Measurements from ENCODE around the gene RACK1. TPM values are rescaled to one million over a fixed set of nuclear protein-coding genes. Genes with fewer than 3 reads are reported as not detected.

RACK1 gene
- total and polyA plus RNA-seq, 2 donors (not counting 3 experiments of a cell fraction or from before 2014, with no cell fraction given) = 1,910 to 5,629 TPM

- ChIA-PET POLR2A (interaction anchor here (2.1 kb wide), 1 partner anchor 15 kb away, joined by 6 read pairs; no protein-coding TSS in a partner anchor), CTCF (interaction anchor here (0.9 to 8.0 kb wide), 3 partner anchors 12 to 19 kb away, joined by 3 to 95 read pairs (median 13); no protein-coding TSS in a partner anchor)
- H3K27ac ChIP-seq (ENCODE audit: insufficient read depth, low read depth, low read length) = no peak overlapping the region
- peaks cover 12% of the 10 kb centered on the region for H3K4me1 ChIP-seq (ENCODE audit: control insufficient read depth, extremely low read depth, insufficient read depth, low read length)
- no peaks in the 10 kb centered on the region for H3K9me1 ChIP-seq (replicated peaks; ENCODE audit: control insufficient read depth, extremely low read depth, insufficient read depth, low read length)
- peak overlapping the region; percentile 26 to 50 (median 36) for H3K4me3 ChIP-seq (replicated peaks in 1 of 3; ENCODE audit: insufficient read depth in 1 of 3, low read depth in 1 of 3, low read length in 3 of 3)
- peak overlapping the region; percentile 51 for H3K4me2 ChIP-seq (ENCODE audit: insufficient read depth, low read length)
- H3K9ac ChIP-seq (replicated peaks; ENCODE audit: extremely low read depth, insufficient read depth, low read length) = no peak overlapping the region
- peaks cover 0 to 2% of the 10 kb centered on the region in 2 experiments for H3K27me3 ChIP-seq (ENCODE audit: control insufficient read depth in 2 of 2, insufficient read depth in 2 of 2, low read length in 2 of 2)
- H3K36me3 ChIP-seq (ENCODE audit: control insufficient read depth in 2 of 2, extremely low read depth in 1 of 2, insufficient read depth in 2 of 2, low read length in 2 of 2) = no peaks in the 10 kb centered on the region
- intact Hi-C loops (cut with micrococcal nuclease) (loop anchor here (10.0 kb wide), 1 partner anchor 1649 kb away; the partner anchor contains the start of gene RUFY1), dilution Hi-C loops (cut with MboI; ENCODE audit: extremely low pct_ligation_motif_present, low sequenced_read_pairs) (no loop called here)
- H3K9me3 ChIP-seq (replicated peaks; ENCODE audit: control insufficient read depth, insufficient read depth, low read length) = no peaks in the 10 kb centered on the region
- BruUV-seq (replicated peaks) = no TSS peak
- TF ChIP-seq MYC (IDR thresholded peaks at IDR 0.05; ENCODE audit: low read depth, low read length) (no peak), JUN (IDR thresholded peaks at IDR 0.05; ENCODE audit: borderline replicate concordance, insufficient read depth, insufficient read length, low read depth) (no peak), POLR2AphosphoS5 (IDR thresholded peaks at IDR 0.05; ENCODE audit: insufficient read depth, low read depth, low read length) (no peak), POLR2A (IDR thresholded peaks at IDR 0.05; ENCODE audit: low read depth, low read length) (no peak), MAX (IDR thresholded peaks at IDR 0.05; ENCODE audit: insufficient read depth, insufficient read length) (no peak), FOS (IDR thresholded peaks at IDR 0.05; ENCODE audit: borderline replicate concordance, insufficient read depth, low read length) (no peak), EZH2 (IDR thresholded peaks at IDR 0.05; ENCODE audit: borderline replicate concordance, low read depth, low read length, severe bottlenecking) (no peak), CTCF (IDR thresholded peaks at IDR 0.05; ENCODE audit: extremely low read depth in 1 of 2, insufficient read depth in 1 of 2, low read depth in 1 of 2, low read length in 2 of 2) (no peak), GATA2 (IDR thresholded peaks at IDR 0.05; ENCODE audit: insufficient read depth, insufficient read length, low read depth, low read length) (no peak)
- no peaks in the 10 kb centered on the region for H4K20me1 ChIP-seq (replicated peaks; ENCODE audit: control insufficient read depth, extremely low read depth, insufficient read depth, low read length)
- peak overlapping the region; percentile 87 for H2AFZ ChIP-seq (ENCODE audit: low read depth, low read length)
- no peaks in the 10 kb centered on the region for H3K79me2 ChIP-seq (ENCODE audit: control insufficient read depth, insufficient read depth, low read length)
- DNase-seq (ENCODE audit: low read depth, low spot score) = no peak
- FAIRE-seq = no peak
These were observed 40.0 kb downstream of the RACK1 start for GRCh38 chr5:181203777-181204112.

Measured in endothelial cell of umbilical vein (primary cell).